Adrenal gland (tissue), 5 donors: ENCODE measurements around the gene CD151.

ENCODE experiments used
- CTCF ChIP-seq, 6 experiments: fragments of 450-650 bp in 4 of 6; fragments of 200-600 bp in 2 of 6; sonication (generic) in 1 of 6; IDR thresholded peaks; 1 replicate in 5 of 6; 2 replicates in 1 of 6; pipeline versions ENCODE4 v1.5.1 to v1.8.0; 2016 to 2021; ENCODE audit warnings: antibody characterized with exemption in 6 of 6, mild to moderate bottlenecking in 2 of 6, moderate library complexity in 1 of 6
- POLR2A ChIP-seq, 2 donors: fragments of 450-650 bp; IDR thresholded peaks; one replicate each; pipeline ENCODE4 v1.6.1; 2017; ENCODE audit warnings: antibody characterized with exemption in 2 of 2, mild to moderate bottlenecking in 2 of 2, moderate library complexity in 1 of 2
- donor health status: DM: no; HTN: no; CAD: no.

GRCh38 chr11:809287-810039 lies 23.3 kb upstream of the CD151 start, which contains the start of gene RPLP2:
- TF ChIP-seq CTCF (IDR thresholded peaks at IDR 0.05) (no peak), POLR2A (IDR thresholded peaks at IDR 0.05) (peak; percentile 87 to 88)
